Right lobe of liver (tissue), 6 donors: ENCODE results near the gene CDK5. TPM values are rescaled to one million over a fixed set of nuclear protein-coding genes. Genes with fewer than 3 reads are reported as not detected.

Source experiments
- ATAC-seq, 4 donors: fragments of 200-7000 bp; cut with Tn5 transposase; one replicate each; pipeline ENCODE4 v1.9.1; 2020; ENCODE audit warnings: mild to moderate bottlenecking in 4 of 4, moderate library complexity in 4 of 4
- DNase-seq, 3 donors: peaks; one replicate each; pipeline ENCODE4 v3.0.0-alpha.2; 2020
- H3K27ac ChIP-seq, 3 donors: fragments of 200-600 bp; one replicate each; pipeline ENCODE4 v1.8.0; 2022
- H3K27me3 ChIP-seq, 2 donors: fragments of 200-600 bp; one replicate each; pipeline ENCODE4 v1.8.0; 2022
- H3K36me3 ChIP-seq, 4 donors: fragments of 200-600 bp; sonication (generic) in 1 of 4; one replicate each; pipeline versions ENCODE4 v1.5.1 to v1.8.0; 2017 to 2022; ENCODE audit warnings: control low read depth in 1 of 4
- H3K4me1 ChIP-seq, 4 donors: fragments of 200-600 bp; sonication (generic) in 1 of 4; one replicate each; pipeline versions ENCODE4 v1.5.1 to v1.8.0; 2017 to 2022; ENCODE audit warnings: control low read depth in 1 of 4
- H3K4me3 ChIP-seq, 3 donors: fragments of 200-600 bp; one replicate each; pipeline ENCODE4 v1.8.0; 2022
- H3K9me3 ChIP-seq, 4 donors: fragments of 200-600 bp; sonication (generic) in 1 of 4; one replicate each; pipeline versions ENCODE4 v1.5.1 to v1.8.0; 2017 to 2022; ENCODE audit warnings: control low read depth in 1 of 4
- POLR2A ChIP-seq: fragments of 450-650 bp; IDR thresholded peaks from one replicate; pipeline ENCODE4 v1.6.1; 2017; ENCODE audit warnings: antibody characterized with exemption, mild to moderate bottlenecking
- WGBS: methylation state at CpG from one replicate; pipeline ENCODE4 v1.1.6; 2018; ENCODE audit warnings: low coverage, low lambda C conversion rate; ENCODE audit not compliant: insufficient coverage; ENCODE audit errors: missing lambda C conversion rate; 5-methylcytosine and 5-hydroxymethylcytosine counted together
- intact Hi-C, 2 donors: fragments of 100-400 bp; cut with DNase I; formaldehyde crosslinking; loops; one replicate each; pipeline versions ENCODE4 v1.11.2 to v1.14.1; 2022
- total RNA-seq, 6 experiments: library from RNA; depleted of rRNA in 2 of 6; stranded (reverse); fragments of >200 nt in 2 of 6; fragmentation: NEBNext Ultra II Directional in 3 of 6; extraction: Animal tissue kit (Norgen Biotek cat#: 25700) in 3 of 6; gene quantifications; one replicate each; pipeline versions ENCODE4 v1.1.0 to v1.2.4, GENCODE V29; 2016 to 2023
- TF ChIP-seq, protein P1 (sequence below), 4 donors: fragments of 200-600 bp in 3 of 4; fragments of 450-650 bp in 1 of 4; IDR thresholded peaks; one replicate each; pipeline versions ENCODE4 v1.5.1 to v1.8.0; 2016 to 2022; ENCODE audit warnings: antibody characterized with exemption in 4 of 4, mild to moderate bottlenecking in 2 of 4
- donor health status: DM: no; HTN: yes; CAD: no.
- donor health status: DM: no; HTN: no; CAD: no.
- donor health status: DM: no; HTN: no; CAD: no.
- donor health status: DM: no; HTN: yes; CAD: no.
- donor health status: DM: no; HTN: yes; CAD: no.

CDK5 gene
- total RNA-seq, 6 experiments from 2014 or later: 5.0 to 9.6 (median 6.1) TPM

GRCh38 chr7:151085329-151085690, 27.6 kb upstream of the CDK5 start:
- Histone ChIP-seq H3K4me1 (peaks cover 0 to 50% (median 24%) of the 10 kb centered on the region in 4 donors), H3K9me3 (no peaks in the 10 kb centered on the region), H3K36me3 (no peaks in the 10 kb centered on the region), H3K4me3 (peak overlapping the region in 1 of 3 donors; percentile 56), H3K27me3 (no peaks in the 10 kb centered on the region), H3K27ac (peak overlapping the region in 2 of 3 donors; percentile 68 to 83)
- 25% methylated on average over 5 of the region's 5 CpGs for WGBS
- TF ChIP-seq, protein P1, sequence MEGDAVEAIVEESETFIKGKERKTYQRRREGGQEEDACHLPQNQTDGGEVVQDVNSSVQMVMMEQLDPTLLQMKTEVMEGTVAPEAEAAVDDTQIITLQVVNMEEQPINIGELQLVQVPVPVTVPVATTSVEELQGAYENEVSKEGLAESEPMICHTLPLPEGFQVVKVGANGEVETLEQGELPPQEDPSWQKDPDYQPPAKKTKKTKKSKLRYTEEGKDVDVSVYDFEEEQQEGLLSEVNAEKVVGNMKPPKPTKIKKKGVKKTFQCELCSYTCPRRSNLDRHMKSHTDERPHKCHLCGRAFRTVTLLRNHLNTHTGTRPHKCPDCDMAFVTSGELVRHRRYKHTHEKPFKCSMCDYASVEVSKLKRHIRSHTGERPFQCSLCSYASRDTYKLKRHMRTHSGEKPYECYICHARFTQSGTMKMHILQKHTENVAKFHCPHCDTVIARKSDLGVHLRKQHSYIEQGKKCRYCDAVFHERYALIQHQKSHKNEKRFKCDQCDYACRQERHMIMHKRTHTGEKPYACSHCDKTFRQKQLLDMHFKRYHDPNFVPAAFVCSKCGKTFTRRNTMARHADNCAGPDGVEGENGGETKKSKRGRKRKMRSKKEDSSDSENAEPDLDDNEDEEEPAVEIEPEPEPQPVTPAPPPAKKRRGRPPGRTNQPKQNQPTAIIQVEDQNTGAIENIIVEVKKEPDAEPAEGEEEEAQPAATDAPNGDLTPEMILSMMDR (IDR thresholded peaks at IDR 0.05): no peak
- no peak for TF ChIP-seq POLR2A
- intact Hi-C loops: no loop called here
- ATAC-seq (no peak), DNase-seq (no peak)

DNA sequence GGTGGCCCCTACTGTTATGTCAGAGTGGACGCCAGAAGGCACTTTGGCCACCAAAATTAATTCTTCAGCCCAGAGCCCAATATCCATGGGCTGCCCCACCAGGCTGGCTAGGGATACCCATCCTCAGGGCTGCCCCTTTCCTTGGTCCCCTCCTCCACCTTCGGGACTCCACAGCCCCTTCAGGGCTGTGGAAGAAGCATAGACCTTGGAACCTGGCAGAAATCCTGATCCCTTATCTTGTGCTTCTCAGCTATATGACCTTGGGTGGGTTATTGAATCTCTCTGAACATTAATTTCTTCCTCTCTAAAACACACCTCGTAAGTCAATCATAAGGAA, 26.1 kb upstream of the CDK5 start:
- intact Hi-C loops: no loop called here
- no peaks in the 10 kb centered on the region for H3K9me3 ChIP-seq
- WGBS: 60% methylated on average over 1 of the region's 3 CpGs
- peak overlapping the region in 1 of 3 donors; percentile 90 for H3K27ac ChIP-seq
- no peaks in the 10 kb centered on the region for H3K27me3 ChIP-seq
- no peak for DNase-seq
- ATAC-seq: no peak
- peaks cover 0 to 47% (median 21%) of the 10 kb centered on the region in 4 donors for H3K4me1 ChIP-seq
- no peaks in the 10 kb centered on the region for H3K36me3 ChIP-seq
- TF ChIP-seq, protein P1 (IDR thresholded peaks at IDR 0.05): no peak
- TF ChIP-seq POLR2A: no peak
- peak overlapping the region; percentile 83 to 99 (median 93) for H3K4me3 ChIP-seq

- peak; percentile 14 to 45 (median 32) for ATAC-seq
- Histone ChIP-seq H3K36me3 (no peaks in the 10 kb centered on the region), H3K9me3 (no peaks in the 10 kb centered on the region), H3K4me3 (peak within 1 kb of the TSS; percentile 83 to 99 (median 93)), H3K27me3 (no peaks in the 10 kb centered on the region), H3K4me1 (peaks cover 0 to 42% (median 18%) of the 10 kb centered on the region in 4 donors), H3K27ac (peak within 1 kb of the TSS; percentile 80 to 90 (median 90))
- DNase-seq: peak; percentile 87 to 88 (median 88)
- whole genome bisulfite sequencing: 0% methylated on average over 8 of the region's 69 CpGs
- intact Hi-C loops: no loop called here
- TF ChIP-seq POLR2A: peak; percentile 42
- TF ChIP-seq, protein P1 (IDR thresholded peaks at IDR 0.05): no peak
These were observed 25.6 kb upstream of the CDK5 start, which contains the start of gene TMUB1 for GRCh38 chr7:151083071-151083823. Gene TMUB1 (minus strand): TSS chr7:151083493. CDS start chr7:151082563, 930 bp downstream.

GRCh38 chr7:151082141-151083070, 24.7 kb upstream of the CDK5 start:
- peak in 1 of 3 donors; percentile 49 for DNase-seq
- no peaks in the 10 kb centered on the region for H3K27me3 ChIP-seq
- H3K36me3 ChIP-seq: no peaks in the 10 kb centered on the region
- WGBS: 7% methylated on average over 12 of the region's 42 CpGs
- intact Hi-C loops: no loop called here
- no peaks in the 10 kb centered on the region for H3K9me3 ChIP-seq
- H3K4me3 ChIP-seq: peak overlapping the region; percentile 83 to 99 (median 93)
- TF ChIP-seq, protein P1 (IDR thresholded peaks at IDR 0.05): no peak
- no peak for TF ChIP-seq POLR2A
- H3K4me1 ChIP-seq: peaks cover 0 to 37% (median 16%) of the 10 kb centered on the region in 4 donors
- no peak for ATAC-seq
- H3K27ac ChIP-seq: peak overlapping the region; percentile 80 to 90 (median 90)
